ENCODE measurements around the gene FBXO10. TPM values are rescaled to one million over a fixed set of nuclear protein-coding genes. Genes with fewer than 3 reads are reported as not detected.

Gene FBXO10
- total RNA-seq, 2 experiments from 2014 or later: 9.4 to 13.2 TPM

DNA sequence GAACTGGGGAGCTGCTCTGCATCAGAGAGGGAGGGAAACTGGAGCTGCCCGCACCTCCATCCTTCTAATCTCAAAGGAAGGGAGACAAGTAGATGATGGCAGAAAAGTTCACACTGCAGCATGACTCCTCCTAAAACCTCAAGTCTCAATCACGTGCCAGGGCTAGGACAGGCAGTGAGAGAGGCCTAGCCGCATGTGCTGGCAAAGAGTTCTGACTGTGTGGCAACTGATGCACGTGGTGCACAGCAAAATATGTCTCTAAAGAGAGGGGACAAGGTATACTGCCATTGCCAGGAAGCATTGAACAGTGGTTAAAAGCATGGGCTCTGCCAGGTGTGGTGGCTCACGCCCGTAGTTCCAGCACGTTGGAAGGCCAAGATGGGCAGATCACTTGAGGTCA, 38.1 kb downstream of the FBXO10 start:
- H3K9me3 ChIP-seq (ENCODE audit: low read length): no peaks in the 10 kb centered on the region
- TF ChIP-seq CTCF (conservative IDR thresholded peaks at IDR 0.05; ENCODE audit: low read length) (no peak), EZH2phosphoT487 (IDR thresholded peaks at IDR 0.05; ENCODE audit: borderline replicate concordance, low read depth, low read length) (no peak)
- no peaks in the 10 kb centered on the region for H4K20me1 ChIP-seq (ENCODE audit: insufficient read depth, low read length)
- no TSS peak for BruUV-seq (replicated peaks)
- CTCF ChIA-PET (ENCODE audit: unreplicated experiment): no interaction called here
- intact Hi-C loops (cut with micrococcal nuclease; ENCODE audit: unreplicated experiment): no loop called here
- no peak overlapping the region for H2AFZ ChIP-seq (ENCODE audit: low read length)
- no peak overlapping the region for H3K27ac ChIP-seq (ENCODE audit: low read depth, low read length, poor library complexity, severe bottlenecking)
- no peak for DNase-seq (ENCODE audit: low spot score)
- H3K4me2 ChIP-seq (ENCODE audit: low read length): no peak overlapping the region
- POLR2A ChIA-PET: interaction anchor here (0.9 kb wide), 1 partner anchor 53 kb away, joined by 3 read pairs; the partner anchor contains the start of gene POLR1E
- peaks cover 52% of the 10 kb centered on the region for H3K36me3 ChIP-seq (ENCODE audit: insufficient read depth, low read length)
- H3K9me2 ChIP-seq (ENCODE audit: insufficient read depth, low read length): no peaks in the 10 kb centered on the region
- no peaks in the 10 kb centered on the region for H3K4me1 ChIP-seq (ENCODE audit: insufficient read depth, low read length, poor library complexity, severe bottlenecking)
- H3K79me2 ChIP-seq (ENCODE audit: insufficient read depth, low read depth, low read length): no peaks in the 10 kb centered on the region
- no peak overlapping the region for H3K4me3 ChIP-seq (ENCODE audit: low read depth, low read length, poor library complexity, severe bottlenecking)

GRCh38 chr9:37534901-37535300, 41.3 kb downstream of the FBXO10 start:
- ChIA-PET POLR2A (no interaction called here), CTCF (ENCODE audit: unreplicated experiment) (no interaction called here)
- Histone ChIP-seq H3K4me3 (ENCODE audit: low read depth, low read length, poor library complexity, severe bottlenecking) (no peak overlapping the region), H3K27ac (ENCODE audit: low read depth, low read length, poor library complexity, severe bottlenecking) (no peak overlapping the region), H4K20me1 (ENCODE audit: insufficient read depth, low read length) (no peaks in the 10 kb centered on the region), H3K4me1 (ENCODE audit: insufficient read depth, low read length, poor library complexity, severe bottlenecking) (peaks cover 14% of the 10 kb centered on the region), H3K4me2 (ENCODE audit: low read length) (no peak overlapping the region), H3K9me3 (ENCODE audit: low read length) (no peaks in the 10 kb centered on the region), H3K36me3 (ENCODE audit: insufficient read depth, low read length) (peaks cover 40% of the 10 kb centered on the region), H3K9me2 (ENCODE audit: insufficient read depth, low read length) (no peaks in the 10 kb centered on the region), H2AFZ (ENCODE audit: low read length) (no peak overlapping the region), H3K79me2 (ENCODE audit: insufficient read depth, low read depth, low read length) (no peaks in the 10 kb centered on the region)
- intact Hi-C loops (cut with micrococcal nuclease; ENCODE audit: unreplicated experiment): loop anchor here (5.0 kb wide), 2 partner anchors 42 to 48 kb away; partner anchors contain the start of genes FBXO10 and POLR1E
- no peak for TF ChIP-seq CTCF (conservative IDR thresholded peaks at IDR 0.05; ENCODE audit: low read length)
- no peak for TF ChIP-seq EZH2phosphoT487 (IDR thresholded peaks at IDR 0.05; ENCODE audit: borderline replicate concordance, low read depth, low read length)
- DNase-seq (ENCODE audit: low spot score): no peak
- BruUV-seq (replicated peaks): no TSS peak

DNA sequence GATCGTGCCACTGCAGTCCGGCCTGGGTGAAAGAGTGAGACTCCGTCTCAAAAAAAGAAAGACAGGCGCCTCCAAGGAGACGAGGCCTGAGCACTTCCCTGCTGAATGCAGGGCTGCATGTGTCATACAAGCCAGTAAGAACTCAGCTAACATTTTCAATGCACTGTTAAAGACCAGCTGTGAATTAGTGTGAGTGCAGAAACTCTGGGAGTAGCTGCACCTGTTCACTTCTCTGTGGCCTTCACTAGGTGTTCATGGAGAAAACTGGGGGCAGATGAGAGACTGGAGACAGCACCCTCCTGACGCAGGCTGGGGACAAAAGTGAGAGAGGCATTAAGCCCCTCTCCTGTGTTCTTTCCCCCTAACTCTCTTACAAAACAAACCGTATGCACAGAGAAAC, 41.8 kb downstream of the FBXO10 start:
- no peaks in the 10 kb centered on the region for H3K9me3 ChIP-seq (ENCODE audit: low read length)
- H3K79me2 ChIP-seq (ENCODE audit: insufficient read depth, low read depth, low read length): no peaks in the 10 kb centered on the region
- no peak overlapping the region for H2AFZ ChIP-seq (ENCODE audit: low read length)
- BruUV-seq (replicated peaks): no TSS peak
- H3K4me2 ChIP-seq (ENCODE audit: low read length): no peak overlapping the region
- H3K9me2 ChIP-seq (ENCODE audit: insufficient read depth, low read length): no peaks in the 10 kb centered on the region
- TF ChIP-seq CTCF (conservative IDR thresholded peaks at IDR 0.05; ENCODE audit: low read length): no peak
- TF ChIP-seq EZH2phosphoT487 (IDR thresholded peaks at IDR 0.05; ENCODE audit: borderline replicate concordance, low read depth, low read length): no peak
- H3K4me3 ChIP-seq (ENCODE audit: low read depth, low read length, poor library complexity, severe bottlenecking): no peak overlapping the region
- H3K36me3 ChIP-seq (ENCODE audit: insufficient read depth, low read length): peaks cover 36% of the 10 kb centered on the region
- H3K27ac ChIP-seq (ENCODE audit: low read depth, low read length, poor library complexity, severe bottlenecking): no peak overlapping the region
- H4K20me1 ChIP-seq (ENCODE audit: insufficient read depth, low read length): no peaks in the 10 kb centered on the region
- intact Hi-C loops (cut with micrococcal nuclease; ENCODE audit: unreplicated experiment): loop anchor here (5.0 kb wide), 2 partner anchors 43 to 47 kb away; partner anchors contain the start of genes FBXO10 and POLR1E
- POLR2A ChIA-PET: interaction anchor here (0.6 kb wide), 1 partner anchor 58 kb away, joined by 3 read pairs; the partner anchor contains the start of gene TOMM5
- CTCF ChIA-PET (ENCODE audit: unreplicated experiment): no interaction called here
- no peak for DNase-seq (ENCODE audit: low spot score)
- H3K4me1 ChIP-seq (ENCODE audit: insufficient read depth, low read length, poor library complexity, severe bottlenecking): peaks cover 16% of the 10 kb centered on the region
